GM19240 (cell line): ENCODE measurements around the gene TMEM258.

Source experiments
- DNase-seq: peaks from one replicate; pipeline ENCODE4 v3.0.0; 2011; ENCODE audit warnings: low spot score; ENCODE audit not compliant: insufficient read length

TMEM258 gene

GRCh38 chr11:61762223-61762615, 30.2 kb downstream of the TMEM258 start:
- DNase-seq: no peak

- DNase-seq: no peak
Observed at GRCh38 chr11:61761440-61762222, 30.8 kb downstream of the TMEM258 start.

GRCh38 chr11:61760946-61761345, 31.5 kb downstream of the TMEM258 start:
- DNase-seq: no peak

- no peak for DNase-seq
Observed at GRCh38 chr11:61757213-61757862, 35.1 kb downstream of the TMEM258 start.

- DNase-seq: peak; percentile 53
Observed at GRCh38 chr11:61756452-61757212, 35.8 kb downstream of the TMEM258 start.

- DNase-seq: no peak
Observed at GRCh38 chr11:61756147-61756451, 36.3 kb downstream of the TMEM258 start.

- DNase-seq: no peak
Observed at GRCh38 chr11:61754534-61755482, 37.6 kb downstream of the TMEM258 start.

GRCh38 chr11:61753672-61754071, 38.7 kb downstream of the TMEM258 start:
- DNase-seq: no peak

GRCh38 chr11:61752925-61753521, 39.4 kb downstream of the TMEM258 start:
- DNase-seq: no peak

- no peak for DNase-seq
Observed at GRCh38 chr11:61752117-61752924, 40.1 kb downstream of the TMEM258 start, which contains the start of gene MYRF. TSS of gene MYRF (plus strand) at chr11:61752636. CDS start at chr11:61752745, 109 bp downstream.

GRCh38 chr11:61751384-61751783, 41.0 kb downstream of the TMEM258 start:
- DNase-seq: no peak

GRCh38 chr11:61750631-61751273, 41.6 kb downstream of the TMEM258 start:
- DNase-seq: no peak

GRCh38 chr11:61749591-61750217, 42.7 kb downstream of the TMEM258 start:
- no peak for DNase-seq

GRCh38 chr11:61747967-61748285, 44.5 kb downstream of the TMEM258 start:
- DNase-seq: no peak

GRCh38 chr11:61747192-61747966, 45.0 kb downstream of the TMEM258 start:
- DNase-seq: peak; percentile 90

- DNase-seq: no peak
Observed at GRCh38 chr11:61746442-61747191, 45.8 kb downstream of the TMEM258 start.

- DNase-seq: no peak
Observed at GRCh38 chr11:61745781-61746441, 46.5 kb downstream of the TMEM258 start.
